SK-N-SH treated with all-trans-retinoic acid at 6 μM for 48 hours (cell line): ENCODE results near the gene TMED5.

ENCODE experiments used
- ATAC-seq: fragments of 200-7000 bp; cut with Tn5 transposase; 3 replicates; pipeline ENCODE4 v1.9.1; 2020; ENCODE audit warnings: mild to moderate bottlenecking, moderate library complexity
- ARNTL ChIP-seq: fragments of 450-650 bp; formaldehyde crosslinking; IDR thresholded peaks from 2 replicates; pipeline ENCODE4 v1.5.0; 2020; ENCODE audit warnings: low read depth, mild to moderate bottlenecking, moderate library complexity, borderline replicate concordance
- BACH2 ChIP-seq: fragments of 250-450 bp; sonication (Bioruptor Pico); IDR thresholded peaks from 2 replicates; pipeline ENCODE4 v1.9.0; 2021; ENCODE audit warnings: mild to moderate bottlenecking, borderline replicate concordance
- CSDC2 ChIP-seq: fragments of 250-450 bp; sonication (Bioruptor Pico); IDR thresholded peaks from 2 replicates; pipeline ENCODE4 v1.5.0; 2020; ENCODE audit warnings: mild to moderate bottlenecking, moderate library complexity
- ESRRG ChIP-seq: fragments of 250-450 bp; sonication (Bioruptor Pico); IDR thresholded peaks from 2 replicates; pipeline ENCODE4 v1.6.1; 2021; ENCODE audit warnings: mild to moderate bottlenecking
- GLIS3 ChIP-seq: fragments of 250-450 bp; sonication (Bioruptor Pico); IDR thresholded peaks from 2 replicates; pipeline ENCODE4 v1.5.0; 2020; ENCODE audit warnings: mild to moderate bottlenecking, moderate library complexity
- ISL1 ChIP-seq: fragments of 250-450 bp; sonication (Bioruptor Pico); IDR thresholded peaks from 2 replicates; pipeline ENCODE4 v2.1.2; 2022; ENCODE audit warnings: mild to moderate bottlenecking, moderate library complexity
- PPARA ChIP-seq: fragments of 250-450 bp; sonication (Bioruptor Pico); IDR thresholded peaks from 2 replicates; pipeline ENCODE4 v1.5.0; 2020; ENCODE audit warnings: mild to moderate bottlenecking, borderline replicate concordance
- RARB ChIP-seq: fragments of 250-450 bp; sonication (Bioruptor Pico); IDR thresholded peaks from 2 replicates; pipeline ENCODE4 v1.8.0; 2021; ENCODE audit warnings: mild to moderate bottlenecking, moderate library complexity
- TCF4 ChIP-seq: fragments of 250-450 bp; sonication (Bioruptor Pico); IDR thresholded peaks from 2 replicates; pipeline ENCODE4 v1.8.0; 2021; ENCODE audit warnings: mild to moderate bottlenecking, moderate library complexity, borderline replicate concordance
- ZFP30 ChIP-seq: fragments of 450-650 bp; formaldehyde crosslinking; IDR thresholded peaks from 2 replicates; pipeline ENCODE4 v1.5.0; 2022; ENCODE audit warnings: mild to moderate bottlenecking, moderate library complexity
- ZNF565 ChIP-seq: fragments of 450-650 bp; formaldehyde crosslinking; conservative IDR thresholded peaks from 2 replicates; pipeline ENCODE4 v1.5.0; 2020; ENCODE audit warnings: low read depth, mild to moderate bottlenecking, moderate library complexity
- ZNF70 ChIP-seq: fragments of 450-650 bp; formaldehyde crosslinking; IDR thresholded peaks from 2 replicates; pipeline ENCODE4 v1.5.0; 2020; ENCODE audit warnings: mild to moderate bottlenecking, moderate library complexity
- ZNF8 ChIP-seq: fragments of 450-650 bp; formaldehyde crosslinking; IDR thresholded peaks from 2 replicates; pipeline ENCODE4 v1.5.0; 2020; ENCODE audit warnings: mild to moderate bottlenecking, moderate library complexity
- TF ChIP-seq, protein P1 (sequence below): fragments of 250-450 bp; sonication (Bioruptor Pico); IDR thresholded peaks from 2 replicates; pipeline ENCODE4 v1.5.1; 2020; ENCODE audit warnings: low read depth, mild to moderate bottlenecking, moderate library complexity
- TF ChIP-seq, protein P2 (sequence below): fragments of 250-450 bp; sonication (Bioruptor Pico); IDR thresholded peaks from 2 replicates; pipeline ENCODE4 v1.5.0; 2020; ENCODE audit warnings: mild to moderate bottlenecking, moderate library complexity
- TF ChIP-seq, protein P3 (sequence below): fragments of 250-450 bp; sonication (Bioruptor Pico); IDR thresholded peaks from 2 replicates; pipeline ENCODE4 v1.8.0; 2021; ENCODE audit warnings: low read depth, mild to moderate bottlenecking, moderate library complexity, borderline replicate concordance
- TF ChIP-seq, protein P4 (sequence below): fragments of 250-450 bp; sonication (Bioruptor Pico); IDR thresholded peaks from 2 replicates; pipeline ENCODE4 v1.5.1; 2021; ENCODE audit warnings: mild to moderate bottlenecking, moderate library complexity
- TF ChIP-seq, protein P5 (sequence below): fragments of 250-450 bp; sonication (Bioruptor Pico); IDR thresholded peaks from 2 replicates; pipeline ENCODE4 v1.8.0; 2020; ENCODE audit warnings: mild to moderate bottlenecking, moderate library complexity, borderline replicate concordance

TMED5 gene

DNA sequence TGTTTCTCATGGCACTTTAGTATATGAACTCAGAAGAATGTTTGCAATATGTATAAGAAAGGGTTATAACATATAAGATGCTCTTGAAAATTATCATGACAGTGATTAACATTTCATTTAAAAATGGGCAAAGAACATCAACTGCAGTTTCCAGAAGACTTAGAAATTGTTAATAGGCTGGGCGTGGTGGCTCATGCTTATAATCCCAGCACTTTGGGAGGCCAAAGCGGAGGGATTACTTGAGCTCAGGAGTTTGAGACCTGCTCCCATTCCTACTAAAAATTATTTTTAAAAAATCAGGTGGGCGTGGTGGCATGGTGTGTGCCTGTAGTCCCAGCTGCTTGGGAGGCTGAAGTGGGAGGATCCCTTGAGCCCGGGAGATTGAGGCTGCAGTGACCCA lies 78.1 kb downstream of the TMED5 start:
- no peak for ATAC-seq
- TF ChIP-seq ZNF8 (CRISPR knock-in tag), result no peak
- no peak for TF ChIP-seq ZFP30
- TF ChIP-seq, protein P1, sequence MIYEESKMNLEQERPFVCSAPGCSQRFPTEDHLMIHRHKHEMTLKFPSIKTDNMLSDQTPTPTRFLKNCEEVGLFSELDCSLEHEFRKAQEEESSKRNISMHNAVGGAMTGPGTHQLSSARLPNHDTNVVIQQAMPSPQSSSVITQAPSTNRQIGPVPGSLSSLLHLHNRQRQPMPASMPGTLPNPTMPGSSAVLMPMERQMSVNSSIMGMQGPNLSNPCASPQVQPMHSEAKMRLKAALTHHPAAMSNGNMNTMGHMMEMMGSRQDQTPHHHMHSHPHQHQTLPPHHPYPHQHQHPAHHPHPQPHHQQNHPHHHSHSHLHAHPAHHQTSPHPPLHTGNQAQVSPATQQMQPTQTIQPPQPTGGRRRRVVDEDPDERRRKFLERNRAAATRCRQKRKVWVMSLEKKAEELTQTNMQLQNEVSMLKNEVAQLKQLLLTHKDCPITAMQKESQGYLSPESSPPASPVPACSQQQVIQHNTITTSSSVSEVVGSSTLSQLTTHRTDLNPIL, result no peak
- no peak for TF ChIP-seq TCF4 (CRISPR knock-in tag)
- TF ChIP-seq ISL1, result no peak
- TF ChIP-seq, protein P2, sequence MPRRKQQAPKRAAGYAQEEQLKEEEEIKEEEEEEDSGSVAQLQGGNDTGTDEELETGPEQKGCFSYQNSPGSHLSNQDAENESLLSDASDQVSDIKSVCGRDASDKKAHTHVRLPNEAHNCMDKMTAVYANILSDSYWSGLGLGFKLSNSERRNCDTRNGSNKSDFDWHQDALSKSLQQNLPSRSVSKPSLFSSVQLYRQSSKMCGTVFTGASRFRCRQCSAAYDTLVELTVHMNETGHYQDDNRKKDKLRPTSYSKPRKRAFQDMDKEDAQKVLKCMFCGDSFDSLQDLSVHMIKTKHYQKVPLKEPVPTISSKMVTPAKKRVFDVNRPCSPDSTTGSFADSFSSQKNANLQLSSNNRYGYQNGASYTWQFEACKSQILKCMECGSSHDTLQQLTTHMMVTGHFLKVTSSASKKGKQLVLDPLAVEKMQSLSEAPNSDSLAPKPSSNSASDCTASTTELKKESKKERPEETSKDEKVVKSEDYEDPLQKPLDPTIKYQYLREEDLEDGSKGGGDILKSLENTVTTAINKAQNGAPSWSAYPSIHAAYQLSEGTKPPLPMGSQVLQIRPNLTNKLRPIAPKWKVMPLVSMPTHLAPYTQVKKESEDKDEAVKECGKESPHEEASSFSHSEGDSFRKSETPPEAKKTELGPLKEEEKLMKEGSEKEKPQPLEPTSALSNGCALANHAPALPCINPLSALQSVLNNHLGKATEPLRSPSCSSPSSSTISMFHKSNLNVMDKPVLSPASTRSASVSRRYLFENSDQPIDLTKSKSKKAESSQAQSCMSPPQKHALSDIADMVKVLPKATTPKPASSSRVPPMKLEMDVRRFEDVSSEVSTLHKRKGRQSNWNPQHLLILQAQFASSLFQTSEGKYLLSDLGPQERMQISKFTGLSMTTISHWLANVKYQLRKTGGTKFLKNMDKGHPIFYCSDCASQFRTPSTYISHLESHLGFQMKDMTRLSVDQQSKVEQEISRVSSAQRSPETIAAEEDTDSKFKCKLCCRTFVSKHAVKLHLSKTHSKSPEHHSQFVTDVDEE (CRISPR knock-in tag), result no peak
- TF ChIP-seq ZNF70 (CRISPR knock-in tag), result no peak
- TF ChIP-seq, protein P3, sequence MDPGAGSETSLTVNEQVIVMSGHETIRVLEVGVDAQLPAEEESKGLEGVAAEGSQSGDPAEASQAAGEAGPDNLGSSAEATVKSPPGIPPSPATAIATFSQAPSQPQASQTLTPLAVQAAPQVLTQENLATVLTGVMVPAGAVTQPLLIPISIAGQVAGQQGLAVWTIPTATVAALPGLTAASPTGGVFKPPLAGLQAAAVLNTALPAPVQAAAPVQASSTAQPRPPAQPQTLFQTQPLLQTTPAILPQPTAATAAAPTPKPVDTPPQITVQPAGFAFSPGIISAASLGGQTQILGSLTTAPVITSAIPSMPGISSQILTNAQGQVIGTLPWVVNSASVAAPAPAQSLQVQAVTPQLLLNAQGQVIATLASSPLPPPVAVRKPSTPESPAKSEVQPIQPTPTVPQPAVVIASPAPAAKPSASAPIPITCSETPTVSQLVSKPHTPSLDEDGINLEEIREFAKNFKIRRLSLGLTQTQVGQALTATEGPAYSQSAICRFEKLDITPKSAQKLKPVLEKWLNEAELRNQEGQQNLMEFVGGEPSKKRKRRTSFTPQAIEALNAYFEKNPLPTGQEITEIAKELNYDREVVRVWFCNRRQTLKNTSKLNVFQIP (CRISPR knock-in tag), result no peak
- TF ChIP-seq, protein P4, sequence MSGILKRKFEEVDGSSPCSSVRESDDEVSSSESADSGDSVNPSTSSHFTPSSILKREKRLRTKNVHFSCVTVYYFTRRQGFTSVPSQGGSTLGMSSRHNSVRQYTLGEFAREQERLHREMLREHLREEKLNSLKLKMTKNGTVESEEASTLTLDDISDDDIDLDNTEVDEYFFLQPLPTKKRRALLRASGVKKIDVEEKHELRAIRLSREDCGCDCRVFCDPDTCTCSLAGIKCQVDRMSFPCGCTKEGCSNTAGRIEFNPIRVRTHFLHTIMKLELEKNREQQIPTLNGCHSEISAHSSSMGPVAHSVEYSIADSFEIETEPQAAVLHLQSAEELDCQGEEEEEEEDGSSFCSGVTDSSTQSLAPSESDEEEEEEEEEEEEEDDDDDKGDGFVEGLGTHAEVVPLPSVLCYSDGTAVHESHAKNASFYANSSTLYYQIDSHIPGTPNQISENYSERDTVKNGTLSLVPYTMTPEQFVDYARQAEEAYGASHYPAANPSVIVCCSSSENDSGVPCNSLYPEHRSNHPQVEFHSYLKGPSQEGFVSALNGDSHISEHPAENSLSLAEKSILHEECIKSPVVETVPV (CRISPR knock-in tag), result no peak
- no peak for TF ChIP-seq RARB
- no peak for TF ChIP-seq ARNTL (CRISPR knock-in tag)
- TF ChIP-seq PPARA (CRISPR knock-in tag), result no peak
- TF ChIP-seq, protein P5, sequence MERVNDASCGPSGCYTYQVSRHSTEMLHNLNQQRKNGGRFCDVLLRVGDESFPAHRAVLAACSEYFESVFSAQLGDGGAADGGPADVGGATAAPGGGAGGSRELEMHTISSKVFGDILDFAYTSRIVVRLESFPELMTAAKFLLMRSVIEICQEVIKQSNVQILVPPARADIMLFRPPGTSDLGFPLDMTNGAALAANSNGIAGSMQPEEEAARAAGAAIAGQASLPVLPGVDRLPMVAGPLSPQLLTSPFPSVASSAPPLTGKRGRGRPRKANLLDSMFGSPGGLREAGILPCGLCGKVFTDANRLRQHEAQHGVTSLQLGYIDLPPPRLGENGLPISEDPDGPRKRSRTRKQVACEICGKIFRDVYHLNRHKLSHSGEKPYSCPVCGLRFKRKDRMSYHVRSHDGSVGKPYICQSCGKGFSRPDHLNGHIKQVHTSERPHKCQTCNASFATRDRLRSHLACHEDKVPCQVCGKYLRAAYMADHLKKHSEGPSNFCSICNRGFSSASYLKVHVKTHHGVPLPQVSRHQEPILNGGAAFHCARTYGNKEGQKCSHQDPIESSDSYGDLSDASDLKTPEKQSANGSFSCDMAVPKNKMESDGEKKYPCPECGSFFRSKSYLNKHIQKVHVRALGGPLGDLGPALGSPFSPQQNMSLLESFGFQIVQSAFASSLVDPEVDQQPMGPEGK (CRISPR knock-in tag), result no peak
- TF ChIP-seq ZNF565 (CRISPR knock-in tag), result no peak
- TF ChIP-seq BACH2 (CRISPR knock-in tag), result no peak
- TF ChIP-seq CSDC2 (CRISPR knock-in tag), result no peak
- no peak for TF ChIP-seq GLIS3 (CRISPR knock-in tag)
- TF ChIP-seq ESRRG (CRISPR knock-in tag), result no peak
- TF ChIP-seq, all 23 proteins: peak for 0
